GF-D8 (cell line): ENCODE results near the gene IL6R.

ENCODE experiments used
- DNase-seq: peaks from one replicate; lab custom pipeline; 2025; lab: John Stamatoyannopoulos, UW

IL6R gene

GRCh38 chr1:154483941-154484803 is 79.0 kb downstream of the IL6R start:
- DNase-seq, result no peak

- DNase-seq, result peak; percentile 74
These were observed 80.0 kb downstream of the IL6R start for GRCh38 chr1:154485106-154485505.

- no peak for DNase-seq
These were observed 80.9 kb downstream of the IL6R start for GRCh38 chr1:154485910-154486496.

- peak; percentile 30 for DNase-seq
These were observed 81.6 kb downstream of the IL6R start for GRCh38 chr1:154486756-154487155.

DNA sequence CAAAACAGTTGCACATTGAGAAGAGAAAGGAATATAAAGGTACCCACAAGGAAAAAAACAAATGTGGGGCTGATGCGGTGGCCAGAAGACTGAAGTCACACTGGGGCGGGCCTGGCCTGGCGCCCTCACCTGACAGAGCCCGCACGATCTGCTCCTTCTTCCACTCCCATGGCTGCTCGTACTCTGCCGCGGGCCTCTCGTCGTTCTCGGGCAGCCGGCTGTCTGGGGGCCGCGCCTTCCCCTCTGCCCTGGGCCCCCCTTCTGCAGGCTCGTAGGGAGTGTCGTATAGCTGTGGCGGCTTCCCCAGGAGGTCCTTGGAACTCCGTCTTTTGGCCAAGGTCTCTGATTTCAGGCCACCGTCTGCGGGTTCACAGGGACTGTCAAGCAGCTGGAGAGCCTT is 83.8 kb downstream of the IL6R start:
- DNase-seq, result no peak

- no peak for DNase-seq
These were observed 84.6 kb downstream of the IL6R start for GRCh38 chr1:154489695-154490274.

DNA sequence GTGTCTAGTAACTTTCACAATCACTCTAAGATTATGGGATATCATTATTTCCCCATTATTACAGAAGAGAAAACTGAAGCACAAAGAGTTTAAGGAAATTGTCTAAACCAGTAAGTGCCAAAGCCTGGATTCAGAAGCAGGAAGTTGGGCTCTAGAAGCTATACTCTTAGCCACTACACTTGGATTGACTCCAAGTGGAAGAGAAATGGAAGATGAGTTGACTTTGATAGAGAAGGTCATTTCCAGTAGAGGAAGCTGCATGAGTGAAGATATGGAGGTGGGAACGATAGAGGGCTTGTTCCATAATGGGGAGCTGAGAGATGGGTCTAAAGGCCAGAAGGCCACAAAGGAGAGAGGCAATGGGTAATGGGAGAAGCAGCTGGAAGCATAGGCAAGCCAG is 85.2 kb downstream of the IL6R start:
- peak; percentile 24 for DNase-seq

GRCh38 chr1:154492115-154492514 is 87.0 kb downstream of the IL6R start:
- DNase-seq, result no peak

GRCh38 chr1:154493276-154493675 is 88.1 kb downstream of the IL6R start:
- peak; percentile 43 for DNase-seq

DNA sequence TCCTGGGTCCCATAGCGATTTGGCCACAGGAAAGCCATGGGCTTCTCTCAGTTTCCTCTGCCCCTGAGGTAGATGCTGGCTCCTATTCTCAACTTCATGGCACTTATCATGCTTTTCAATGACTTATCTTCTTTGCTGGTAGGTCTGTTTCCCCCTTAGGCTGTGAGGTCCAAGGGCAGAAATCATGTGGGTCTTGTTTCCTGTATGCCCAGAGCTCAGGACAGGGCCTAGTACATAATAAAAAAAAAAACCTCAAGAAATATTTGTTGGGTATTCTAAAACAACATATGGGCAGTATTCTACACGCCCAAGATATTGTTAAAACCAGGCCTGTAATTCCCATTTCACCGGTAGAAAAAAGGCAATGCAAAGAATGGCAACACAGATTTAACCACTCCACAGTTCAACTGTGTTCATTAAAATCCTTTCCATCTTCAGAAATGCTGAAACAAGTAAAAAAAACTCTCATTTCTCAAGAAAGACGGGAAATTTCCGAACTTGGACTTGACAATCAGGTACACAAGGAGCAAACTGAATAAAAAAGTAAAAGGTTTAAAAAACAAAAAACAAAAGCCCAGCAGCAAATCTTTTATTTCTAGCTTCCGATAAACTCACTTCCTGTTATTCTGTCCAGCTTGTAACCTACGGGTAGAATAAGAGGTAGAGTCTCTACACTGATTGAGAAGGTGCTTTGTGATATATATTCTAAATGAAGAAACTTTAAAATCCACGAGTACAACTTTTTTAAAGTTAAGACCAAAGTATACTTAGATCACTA is 90.5 kb downstream of the IL6R start:
- no peak for DNase-seq

GRCh38 chr1:154496383-154496782 is 91.2 kb downstream of the IL6R start:
- DNase-seq, result no peak

GRCh38 chr1:154497026-154497806 is 92.1 kb downstream of the IL6R start:
- peak; percentile 85 for DNase-seq

- DNase-seq, result no peak
These were observed 94.3 kb downstream of the IL6R start for GRCh38 chr1:154499446-154499845.

- no peak for DNase-seq
These were observed 95.4 kb downstream of the IL6R start for GRCh38 chr1:154500533-154500932.

- DNase-seq, result no peak
These were observed 96.4 kb downstream of the IL6R start for GRCh38 chr1:154501423-154502065.

DNA sequence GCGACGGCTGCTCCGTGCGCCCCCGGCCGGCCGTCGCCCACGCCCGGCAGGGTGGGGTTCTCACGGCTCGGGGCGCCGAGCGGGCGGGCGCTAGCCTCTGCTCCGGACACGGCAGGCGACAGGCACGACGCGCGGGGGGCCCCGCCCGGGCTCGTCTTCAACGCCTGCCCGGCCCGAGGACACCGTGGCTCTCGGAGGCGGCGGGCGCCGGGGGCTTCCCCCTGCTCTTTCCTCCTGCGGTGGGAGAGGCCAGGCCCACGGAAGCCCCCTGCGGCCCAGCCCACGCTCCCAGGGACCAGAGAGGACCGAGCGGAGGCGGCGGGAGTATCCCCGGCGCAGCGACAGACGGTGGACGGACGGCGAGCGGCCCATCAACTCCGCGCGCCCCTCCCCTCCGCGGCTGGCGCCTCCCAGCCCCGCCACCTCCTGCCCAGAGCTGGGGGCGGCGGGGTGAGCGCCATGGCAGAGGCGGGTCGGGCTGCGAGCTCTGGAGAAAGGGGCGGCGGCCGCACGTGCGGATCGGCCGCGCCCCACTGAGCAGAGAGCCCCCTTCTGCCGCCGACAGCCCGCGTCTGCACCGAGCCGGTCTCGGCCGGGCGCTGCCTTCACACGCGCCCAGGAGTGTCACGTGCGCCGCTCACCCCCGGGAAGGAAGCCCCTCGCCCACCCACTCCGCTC is 97.1 kb downstream of the IL6R start, which contains the start of the genes SHE and TDRD10:
Gene SHE, minus strand, starts transcription at position 347 of the 678 bp plus-strand sequence. CDS start 386 bp downstream, outside the sequence.
Gene TDRD10, plus strand, starts transcription at position 154 of the 678 bp plus-strand sequence. CDS start 4,685 bp downstream, outside the sequence.
- DNase-seq, result no peak

DNA sequence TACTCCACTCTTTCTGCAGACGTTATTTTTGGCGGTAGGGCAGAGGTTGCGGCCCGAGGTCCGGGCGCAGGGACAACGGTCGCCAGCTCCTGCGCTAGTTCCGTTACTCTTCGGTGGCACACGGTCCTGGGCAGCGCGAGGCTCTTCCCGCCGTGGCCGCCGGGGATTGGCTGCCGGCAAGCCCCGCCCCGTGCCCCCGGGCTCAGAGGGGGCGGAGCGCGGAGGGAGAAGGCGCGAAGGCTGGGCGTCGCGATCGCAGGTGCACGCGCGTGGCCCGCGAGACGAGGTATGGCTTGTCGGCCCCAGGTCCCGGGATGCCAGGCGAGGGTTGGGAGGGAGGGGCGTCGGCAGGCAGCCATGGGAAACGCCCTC is 97.6 kb downstream of the IL6R start:
- DNase-seq, result no peak

DNA sequence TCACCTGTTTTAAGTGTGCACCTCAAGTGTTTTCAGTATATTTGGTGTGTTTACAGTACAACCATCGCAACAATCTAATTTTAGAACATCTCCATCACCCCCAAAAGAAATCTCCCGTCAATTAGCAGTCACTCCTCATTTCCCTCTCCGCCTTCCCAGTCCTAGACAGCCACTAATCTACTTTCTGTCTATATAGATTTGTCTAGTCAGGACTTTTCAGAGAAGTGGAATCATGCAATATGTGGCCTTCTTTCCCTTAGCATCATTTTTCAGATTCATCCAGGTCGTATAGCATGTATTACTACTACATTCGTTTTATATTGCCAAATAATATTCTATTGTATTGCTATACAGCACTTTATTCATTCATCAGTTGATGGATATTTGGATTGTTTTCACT is 98.8 kb downstream of the IL6R start:
- no peak for DNase-seq

DNA sequence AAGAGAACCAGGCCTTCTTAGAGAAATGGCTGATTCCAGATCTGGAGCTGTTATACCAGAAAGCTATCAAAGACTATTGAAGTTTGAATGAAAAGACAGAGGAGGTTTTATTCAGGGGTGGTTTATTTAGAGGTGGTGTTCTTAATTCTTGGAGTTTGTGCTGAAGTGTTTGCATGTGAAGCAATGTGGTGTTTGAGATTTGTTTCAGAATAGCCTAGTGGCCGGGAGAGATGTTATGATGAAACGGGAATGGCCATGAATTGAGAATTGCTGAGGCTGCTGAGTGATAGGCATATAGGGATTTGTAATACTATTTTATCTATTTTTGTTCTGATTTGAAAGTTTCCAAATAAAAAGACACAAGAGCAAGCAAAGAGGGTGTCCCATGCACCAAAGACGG is 107.6 kb downstream of the IL6R start:
- no peak for DNase-seq

DNA sequence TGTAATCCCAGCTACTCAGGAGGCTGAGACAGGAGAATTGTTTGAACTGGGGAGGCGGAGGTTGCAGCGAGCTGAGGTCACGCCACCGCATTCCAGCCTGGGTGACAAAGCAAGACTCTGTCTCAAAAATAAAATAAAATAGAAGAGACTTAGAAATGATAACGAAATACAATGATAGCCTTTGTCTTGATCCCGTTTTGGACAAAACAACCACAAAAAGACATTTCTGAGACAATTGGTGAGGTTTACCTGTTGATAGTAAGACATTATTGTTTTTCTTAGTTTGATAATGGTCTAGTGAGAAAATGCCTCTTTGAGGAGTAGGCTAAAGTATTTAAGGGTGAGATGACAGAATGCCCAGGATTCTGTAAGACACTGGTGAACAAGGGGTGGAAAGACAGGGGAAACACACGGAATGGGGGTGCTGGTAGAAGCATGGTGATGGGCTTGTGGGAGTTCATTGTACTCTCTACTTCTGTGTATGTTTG is 109.0 kb downstream of the IL6R start:
- DNase-seq, result no peak
